ENCODE results near the gene SPTBN1. TPM values are rescaled to one million over a fixed set of nuclear protein-coding genes. Genes with fewer than 3 reads are reported as not detected.

The SPTBN1 gene
- total and polyA plus RNA-seq, 9 of the 15 experiments (the other 6 are each of a cell fraction or from before 2014, with no cell fraction given) = 8.9 to 66.8 (median 31.4) TPM

GRCh38 chr2:54457323-54458023 lies 1.3 kb downstream of the SPTBN1 start (continued):
- TF ChIP-seq PRDM10 (IDR thresholded peaks at IDR 0.05; ENCODE audit: partially characterized antibody) = no peak
- no peak for TF ChIP-seq BCLAF1 (IDR thresholded peaks at IDR 0.05; ENCODE audit: borderline replicate concordance in 1 of 2, control insufficient read depth in 1 of 2, low read depth in 2 of 2, low read length in 1 of 2)
- TF ChIP-seq CTCFL (IDR thresholded peaks at IDR 0.05; ENCODE audit: borderline replicate concordance, insufficient read depth, low read depth, low read length, poor library complexity, severe bottlenecking) = no peak
- TF ChIP-seq ZNF280A (IDR thresholded peaks at IDR 0.05; ENCODE audit: low read depth, partially characterized antibody) = no peak
- no peak for TF ChIP-seq ZNF124 (CRISPR knock-in tag; IDR thresholded peaks at IDR 0.05)

All from K562 (cell line).